GM20431 (cell line): ENCODE data around the gene OVAAL.

Experiments used
- in situ Hi-C: fragments of 300-500 bp; cut with MseI, MboI; formaldehyde crosslinking; loops from one replicate; pipeline ENCODE4 v1.15.0; 2020; ENCODE audit warnings: low sequenced_read_pairs; ENCODE audit not compliant: unreplicated experiment

OVAAL gene

GRCh38 chr1:180597520-180597919, 38.8 kb downstream of the OVAAL start:
- in situ Hi-C loops, result no loop called here

- in situ Hi-C loops, result no loop called here
These were observed 39.7 kb downstream of the OVAAL start for GRCh38 chr1:180598333-180598974.

DNA sequence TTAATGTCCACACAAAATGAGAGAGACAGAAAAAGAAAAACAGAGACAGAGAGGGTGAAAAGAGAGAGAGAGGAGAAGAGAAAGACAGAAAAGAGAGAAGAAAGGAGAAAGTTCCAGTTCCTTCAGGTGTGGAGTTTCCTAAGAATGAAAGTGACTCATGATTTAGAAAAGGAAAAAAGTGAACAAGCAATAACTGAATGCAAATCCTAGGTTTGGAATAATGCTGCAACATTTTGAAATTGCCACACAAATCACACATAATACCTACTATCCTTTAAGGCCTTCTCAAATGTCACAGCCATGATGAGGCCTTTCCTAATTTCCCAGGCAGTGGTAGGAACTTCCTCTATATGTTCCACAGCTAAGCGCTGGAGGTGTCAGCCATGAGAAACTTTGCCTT, 41.6 kb downstream of the OVAAL start:
- in situ Hi-C loops, result no loop called here

GRCh38 chr1:180601512-180601911, 42.7 kb downstream of the OVAAL start:
- in situ Hi-C loops, result no loop called here

- in situ Hi-C loops, result no loop called here
These were observed 44.6 kb downstream of the OVAAL start for GRCh38 chr1:180603223-180603849.

DNA sequence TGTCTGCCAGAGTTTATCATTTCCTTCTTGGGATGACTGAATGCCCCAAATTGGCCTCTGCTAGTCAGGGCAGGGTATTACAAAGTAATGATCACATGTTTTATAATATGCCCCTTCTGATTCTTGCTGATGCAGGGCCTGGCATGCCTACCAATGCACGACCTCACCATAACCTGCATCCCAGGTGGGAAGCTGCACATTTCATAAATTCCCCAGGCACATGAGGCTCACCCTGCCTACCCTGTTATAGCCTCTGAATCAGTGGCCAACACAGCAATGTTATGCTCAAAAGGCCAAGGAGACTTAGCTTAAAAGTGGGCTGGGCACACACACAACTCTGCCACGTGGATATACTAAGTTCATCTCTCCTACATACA, 45.1 kb downstream of the OVAAL start:
- in situ Hi-C loops, result no loop called here

GRCh38 chr1:180606155-180606554, 47.4 kb downstream of the OVAAL start:
- in situ Hi-C loops, result no loop called here

GRCh38 chr1:180609643-180610555, 51.1 kb downstream of the OVAAL start:
- in situ Hi-C loops, result no loop called here

DNA sequence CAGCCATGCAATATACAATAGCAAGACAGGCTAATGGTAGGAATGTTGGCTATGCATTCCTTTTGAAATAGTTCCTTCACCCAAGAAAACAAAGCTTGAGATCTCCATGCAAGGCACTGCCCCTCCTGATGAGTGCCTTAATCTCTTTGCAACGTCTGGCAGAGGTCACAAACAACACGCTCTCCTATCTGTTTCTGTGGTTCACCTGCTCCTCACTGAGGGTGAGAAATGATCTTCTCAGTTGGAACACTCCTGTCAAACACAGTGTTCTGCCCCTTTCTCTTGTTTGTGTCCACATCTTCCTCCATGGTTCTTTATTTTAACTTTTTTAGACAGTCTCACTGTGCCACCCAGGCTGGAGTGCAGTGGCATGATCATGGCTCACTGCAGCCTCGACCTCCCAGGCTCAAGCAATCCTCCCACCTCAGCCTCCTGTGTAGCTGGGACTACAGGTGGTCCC, 51.8 kb downstream of the OVAAL start:
- in situ Hi-C loops, result no loop called here

DNA sequence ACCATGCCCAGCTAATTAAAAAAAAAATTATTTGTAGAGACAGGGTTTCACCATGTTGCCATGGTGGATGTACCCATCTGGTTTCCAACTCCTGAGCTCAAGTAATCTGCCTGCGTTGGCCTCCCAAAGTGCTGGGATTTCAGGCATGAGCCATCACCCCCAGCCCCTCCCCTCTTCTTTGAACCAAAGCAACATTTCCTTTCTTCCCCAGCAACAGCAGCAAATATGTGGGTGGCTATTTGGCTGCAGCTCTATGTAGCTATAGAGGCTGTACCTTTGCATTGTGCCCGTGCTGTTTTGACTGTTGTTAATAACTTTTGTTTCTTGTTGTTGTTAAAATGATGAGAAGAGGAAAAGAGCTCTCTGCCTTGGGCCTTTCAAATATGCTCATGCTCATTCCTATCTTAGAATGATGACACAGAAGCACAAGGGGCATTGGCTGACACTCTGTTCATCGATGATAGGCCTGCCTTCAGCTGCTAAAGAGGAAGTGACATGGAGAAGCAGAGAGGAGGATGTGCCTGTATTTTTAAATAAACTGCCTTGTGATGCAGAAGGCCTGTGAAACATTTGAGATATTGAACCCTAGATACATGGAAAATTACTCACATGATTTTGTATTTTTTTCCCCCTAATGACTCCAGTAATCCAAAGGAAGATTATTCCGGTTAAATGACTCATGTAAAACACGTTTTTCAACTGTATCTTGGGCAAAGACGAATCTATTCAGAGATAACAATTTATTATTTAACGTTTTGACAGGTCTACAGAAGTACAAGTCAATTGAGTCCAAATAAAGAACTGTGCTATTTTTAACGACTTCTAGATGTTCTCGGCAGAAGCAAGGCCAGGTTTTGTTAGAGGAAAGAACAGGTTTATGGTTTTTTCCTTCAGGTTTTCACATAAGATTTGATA, 52.5 kb downstream of the OVAAL start:
- in situ Hi-C loops, result no loop called here

- in situ Hi-C loops, result no loop called here
These were observed 53.9 kb downstream of the OVAAL start for GRCh38 chr1:180612632-180613031.

GRCh38 chr1:180614730-180615129, 56.0 kb downstream of the OVAAL start:
- in situ Hi-C loops, result no loop called here

- in situ Hi-C loops, result no loop called here
These were observed 56.9 kb downstream of the OVAAL start for GRCh38 chr1:180615493-180616290.
